HEK293 (cell line): ENCODE data around the gene ANKRD50.
A peak's percentile ranks its signal among the peaks of the same experiment; 100 is the strongest.

ENCODE experiments used
- CTCF ChIA-PET: fragments of 350-600 bp; formaldehyde crosslinking; extraction: SDS; loops from one replicate; lab custom pipeline; 2021; ENCODE audit warnings: antibody characterized with exemption; lab: Yijun Ruan, JAX
- POLR2A ChIA-PET: fragments of 300-600 bp; formaldehyde crosslinking; extraction: SDS; loops from one replicate; lab custom pipeline; 2020; ENCODE audit warnings: antibody characterized with exemption, inconsistent platforms; lab: Yijun Ruan, JAX
- H3K27ac ChIP-seq: fragments of 200-500 bp; sonication (Bioruptor generic); 2 replicates; pipeline ENCODE4 v1.5.1; 2014; ENCODE audit warnings: low read depth, low read length, control low read depth, inconsistent platforms; ENCODE audit errors: extremely low read depth
- H3K36me3 ChIP-seq, 2 experiments: fragments of 200-500 bp in 1 of 2; sonication (Bioruptor generic) in 1 of 2; 1 replicate in 1 of 2; 2 replicates in 1 of 2; pipeline ENCODE4 v1.5.1; 2014 to 2017; ENCODE audit warnings: inconsistent platforms in 2 of 2, low read length in 2 of 2; ENCODE audit not compliant: control insufficient read depth in 2 of 2, insufficient read depth in 1 of 2
- H3K4me1 ChIP-seq: fragments of 200-500 bp; sonication (Bioruptor generic); 2 replicates; pipeline ENCODE4 v1.5.1; 2014; ENCODE audit warnings: mild to moderate bottlenecking, low read length, inconsistent platforms; ENCODE audit not compliant: control insufficient read depth, insufficient read depth
- H3K4me3 ChIP-seq: 2 replicates; pipeline ENCODE4 v1.5.1; 2011; ENCODE audit warnings: low read depth, mild to moderate bottlenecking, control low read depth, low read length, moderate library complexity
- H3K9me3 ChIP-seq: fragments of 200-500 bp; sonication (Bioruptor generic); 2 replicates; pipeline ENCODE4 v1.5.1; 2014; ENCODE audit warnings: low read depth, low read length, inconsistent platforms; ENCODE audit not compliant: control insufficient read depth, insufficient read depth
- AEBP2 ChIP-seq: fragments of 450-650 bp; formaldehyde crosslinking; IDR thresholded peaks from 2 replicates; pipeline ENCODE4 v1.5.1; 2016; ENCODE audit warnings: missing biosample characterization, missing genetic modification characterization, borderline replicate concordance
- GLIS1 ChIP-seq: fragments of 450-650 bp; formaldehyde crosslinking; IDR thresholded peaks from 2 replicates; pipeline ENCODE4 v1.5.1; 2016; ENCODE audit warnings: missing biosample characterization, missing genetic modification characterization
- KLF16 ChIP-seq: fragments of 450-650 bp; formaldehyde crosslinking; IDR thresholded peaks from 2 replicates; pipeline ENCODE4 v1.5.1; 2017; ENCODE audit warnings: missing biosample characterization, missing genetic modification characterization
- OSR2 ChIP-seq: fragments of 450-650 bp; formaldehyde crosslinking; IDR thresholded peaks from 2 replicates; pipeline ENCODE4 v1.5.1; 2016; ENCODE audit warnings: missing biosample characterization, missing genetic modification characterization
- PRDM10 ChIP-seq: fragments of 450-650 bp; formaldehyde crosslinking; IDR thresholded peaks from 2 replicates; pipeline ENCODE4 v1.5.1; 2016; ENCODE audit warnings: missing biosample characterization, missing genetic modification characterization
- RBAK ChIP-seq: fragments of 450-650 bp; formaldehyde crosslinking; IDR thresholded peaks from 2 replicates; pipeline ENCODE4 v1.5.1; 2016; ENCODE audit warnings: missing biosample characterization, missing genetic modification characterization
- SETDB1 ChIP-seq: IDR thresholded peaks from one replicate; pipeline ENCODE4 v1.6.1; 2017; ENCODE audit warnings: mild to moderate bottlenecking, low read length, moderate library complexity, mixed read lengths; ENCODE audit not compliant: insufficient read length
- ZBTB10 ChIP-seq: fragments of 450-650 bp; formaldehyde crosslinking; IDR thresholded peaks from 2 replicates; pipeline ENCODE4 v1.5.1; 2016; ENCODE audit warnings: missing biosample characterization, missing genetic modification characterization
- ZBTB20 ChIP-seq: fragments of 450-650 bp; formaldehyde crosslinking; IDR thresholded peaks from 2 replicates; pipeline ENCODE4 v1.5.1; 2016; ENCODE audit warnings: missing biosample characterization, missing genetic modification characterization
- ZBTB48 ChIP-seq: fragments of 450-650 bp; formaldehyde crosslinking; IDR thresholded peaks from 2 replicates; pipeline ENCODE4 v1.5.1; 2016; ENCODE audit warnings: missing biosample characterization, missing genetic modification characterization
- ZNF140 ChIP-seq: fragments of 450-650 bp; formaldehyde crosslinking; IDR thresholded peaks from 2 replicates; pipeline ENCODE4 v1.5.1; 2016; ENCODE audit warnings: missing biosample characterization, missing genetic modification characterization
- ZNF266 ChIP-seq: fragments of 450-650 bp; formaldehyde crosslinking; IDR thresholded peaks from 2 replicates; pipeline ENCODE4 v1.5.1; 2016; ENCODE audit warnings: missing biosample characterization, missing genetic modification characterization, low read depth
- ZNF324 ChIP-seq: fragments of 450-650 bp; formaldehyde crosslinking; IDR thresholded peaks from 2 replicates; pipeline ENCODE4 v1.5.1; 2016; ENCODE audit warnings: missing biosample characterization, missing genetic modification characterization
- ZNF335 ChIP-seq: fragments of 450-650 bp; formaldehyde crosslinking; conservative IDR thresholded peaks from 2 replicates; pipeline ENCODE4 v1.5.1; 2016; ENCODE audit warnings: missing biosample characterization, missing genetic modification characterization
- ZNF398 ChIP-seq: fragments of 450-650 bp; formaldehyde crosslinking; IDR thresholded peaks from 2 replicates; pipeline ENCODE4 v1.5.1; 2017; ENCODE audit warnings: missing biosample characterization, missing genetic modification characterization
- ZNF518A ChIP-seq: fragments of 450-650 bp; formaldehyde crosslinking; conservative IDR thresholded peaks from 2 replicates; pipeline ENCODE4 v1.5.1; 2016; ENCODE audit warnings: low read depth, missing biosample characterization, missing genetic modification characterization
- ZNF544 ChIP-seq: fragments of 450-650 bp; formaldehyde crosslinking; IDR thresholded peaks from 2 replicates; pipeline ENCODE4 v1.5.0; 2017; ENCODE audit warnings: missing biosample characterization, missing genetic modification characterization
- ZNF549 ChIP-seq: fragments of 450-650 bp; IDR thresholded peaks from 2 replicates; pipeline ENCODE4 v1.5.1; 2018; ENCODE audit warnings: missing biosample characterization, missing genetic modification characterization, mild to moderate bottlenecking, inconsistent platforms, moderate library complexity
- ZNF585B ChIP-seq: fragments of 450-650 bp; formaldehyde crosslinking; IDR thresholded peaks from 2 replicates; pipeline ENCODE4 v1.5.1; 2016; ENCODE audit warnings: missing biosample characterization, missing genetic modification characterization
- ZNF621 ChIP-seq: fragments of 450-650 bp; formaldehyde crosslinking; IDR thresholded peaks from 2 replicates; pipeline ENCODE4 v1.5.1; 2017; ENCODE audit warnings: missing biosample characterization, missing genetic modification characterization
- ZNF792 ChIP-seq: fragments of 450-650 bp; formaldehyde crosslinking; IDR thresholded peaks from 2 replicates; pipeline ENCODE4 v1.5.1; 2016; ENCODE audit warnings: missing biosample characterization, missing genetic modification characterization

Gene ANKRD50

GRCh38 chr4:124717101-124717500, 4.6 kb upstream of the ANKRD50 start (continued):
- TF ChIP-seq ZNF140 = no peak
- TF ChIP-seq ZNF398 = no peak
- no peak for TF ChIP-seq ZBTB20 (tag by site-specific recombination)
- TF ChIP-seq ZNF324 (tag by site-specific recombination) = no peak
- TF ChIP-seq ZNF792 = no peak
- no peak for TF ChIP-seq SETDB1
- no peak for TF ChIP-seq GLIS1 (tag by site-specific recombination)
- no peak for TF ChIP-seq ZNF621 (tag by site-specific recombination)
- no peak for TF ChIP-seq ZNF266

GRCh38 chr4:124713185-124713592, 657 bp upstream of the ANKRD50 start:
- ChIA-PET CTCF (no interaction called here), POLR2A (interaction anchor here (0.6 kb wide), 1 partner anchor 22 kb away, joined by 4 read pairs; no protein-coding TSS in a partner anchor)
- peak overlapping the region; percentile 74 for H3K27ac ChIP-seq
- peaks cover 0 to 8% of the 10 kb centered on the region in 2 experiments; a peak in 1 of 3 replicates for H3K36me3 ChIP-seq
- no peaks in the 10 kb centered on the region for H3K9me3 ChIP-seq
- H3K4me3 ChIP-seq = peak overlapping the region; percentile 50
- no peaks in the 10 kb centered on the region; the same call in 1 of the 2 replicates for H3K4me1 ChIP-seq
- TF ChIP-seq OSR2 (tag by site-specific recombination) = no peak
- TF ChIP-seq PRDM10 (tag by site-specific recombination) = peak; percentile 71
- peak; percentile 68 for TF ChIP-seq ZNF335 (tag by site-specific recombination)
- no peak for TF ChIP-seq ZNF549 (tag by site-specific recombination)
- TF ChIP-seq RBAK (tag by site-specific recombination) = no peak
- no peak for TF ChIP-seq KLF16 (tag by site-specific recombination)
- TF ChIP-seq ZBTB48 (tag by site-specific recombination) = 0 out of 2 replicates have a peak, but pooled peaks have one; percentile 58
- TF ChIP-seq ZNF544 (tag by site-specific recombination) = no peak
- 0 out of 2 replicates have a peak, but pooled peaks have one; percentile 8 for TF ChIP-seq ZBTB10 (tag by site-specific recombination)
- TF ChIP-seq AEBP2 (tag by site-specific recombination) = no peak
- TF ChIP-seq ZNF518A (tag by site-specific recombination) = peak; percentile 26; the same call in 1 of the 2 replicates
- TF ChIP-seq ZNF585B (tag by site-specific recombination) = no peak
